ENCODE data around the gene CPB1.

Gene CPB1

DNA sequence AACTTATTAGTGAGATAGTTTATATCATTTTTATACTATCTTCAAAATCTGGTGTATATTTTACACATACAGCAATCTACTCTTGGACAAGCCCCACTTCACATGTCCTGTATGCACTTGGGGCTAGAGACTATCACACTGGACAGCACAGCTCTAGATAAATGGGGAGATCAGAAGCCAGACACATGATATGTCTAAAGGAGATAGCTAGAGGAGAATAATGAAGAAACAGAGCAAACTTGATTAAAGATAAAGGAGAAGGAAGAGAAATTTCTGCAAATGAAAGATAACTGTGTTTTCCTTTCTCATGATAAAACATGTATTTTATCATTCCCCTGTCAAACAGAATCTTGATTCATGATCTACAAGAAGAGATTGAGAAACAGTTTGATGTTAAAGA lies 50.5 kb downstream of the CPB1 start:
- no peaks in the 10 kb centered on the region for H3K4me1 ChIP-seq (ENCODE audit: insufficient read depth, low read length, severe bottlenecking)
- no peaks in the 10 kb centered on the region for H3F3A ChIP-seq (ENCODE audit: insufficient read depth, low read length)
- H3K36me3 ChIP-seq (ENCODE audit: insufficient read depth, low read length) = no peaks in the 10 kb centered on the region
- H4K20me1 ChIP-seq (ENCODE audit: insufficient read depth, low read length) = no peaks in the 10 kb centered on the region; the same call in 1 of the 2 replicates
- H3K9me2 ChIP-seq (ENCODE audit: low read depth, low read length) = no peaks in the 10 kb centered on the region
- H3K79me2 ChIP-seq (ENCODE audit: insufficient read depth, low read length) = no peaks in the 10 kb centered on the region
- no peaks in the 10 kb centered on the region; the same call in 1 of the 2 replicates for H3K27me3 ChIP-seq (ENCODE audit: insufficient read depth, low read length)
- no peaks in the 10 kb centered on the region for H3K9me3 ChIP-seq (ENCODE audit: low read length)
- H3K4me3 ChIP-seq (ENCODE audit: low read depth, low read length, poor library complexity, severe bottlenecking) = no peak overlapping the region
- H2AFZ ChIP-seq (ENCODE audit: low read length) = no peak overlapping the region
- H3K4me2 ChIP-seq (ENCODE audit: low read length) = no peak overlapping the region
- H3K27ac ChIP-seq (ENCODE audit: low read depth, low read length, poor library complexity, severe bottlenecking) = no peak overlapping the region
- no peak overlapping the region for H3K9ac ChIP-seq (ENCODE audit: low read length)
- TF ChIP-seq EZH2 (IDR thresholded peaks at IDR 0.05; ENCODE audit: borderline replicate concordance, low read length) = no peak

DNA sequence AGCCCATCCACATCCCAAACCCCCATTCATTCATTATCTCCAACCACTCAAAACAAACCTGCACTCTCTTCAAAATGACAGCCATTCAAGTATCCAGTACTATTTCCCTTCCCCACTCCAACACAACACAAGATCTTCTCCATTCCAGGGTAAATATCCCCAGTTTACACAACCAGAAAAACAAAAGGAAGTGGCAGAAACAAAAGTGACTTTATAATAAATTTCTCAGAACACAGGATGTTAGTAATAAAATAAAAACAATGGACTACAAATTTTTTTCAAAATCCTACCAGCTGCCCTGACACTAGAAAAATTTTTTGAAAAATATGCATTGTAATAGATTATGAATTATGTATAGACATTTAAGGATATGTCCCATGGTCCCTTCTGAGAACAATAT lies 51.6 kb downstream of the CPB1 start:
- H3K9ac ChIP-seq (ENCODE audit: low read length) = no peak overlapping the region
- H3K4me1 ChIP-seq (ENCODE audit: insufficient read depth, low read length, severe bottlenecking) = no peaks in the 10 kb centered on the region
- no peaks in the 10 kb centered on the region; the same call in 1 of the 2 replicates for H3K27me3 ChIP-seq (ENCODE audit: insufficient read depth, low read length)
- H4K20me1 ChIP-seq (ENCODE audit: insufficient read depth, low read length) = no peaks in the 10 kb centered on the region; the same call in 1 of the 2 replicates
- no peak overlapping the region for H3K27ac ChIP-seq (ENCODE audit: low read depth, low read length, poor library complexity, severe bottlenecking)
- no peak overlapping the region for H2AFZ ChIP-seq (ENCODE audit: low read length)
- H3K4me2 ChIP-seq (ENCODE audit: low read length) = no peak overlapping the region
- H3K9me2 ChIP-seq (ENCODE audit: low read depth, low read length) = no peaks in the 10 kb centered on the region
- H3F3A ChIP-seq (ENCODE audit: insufficient read depth, low read length) = no peaks in the 10 kb centered on the region
- H3K79me2 ChIP-seq (ENCODE audit: insufficient read depth, low read length) = no peaks in the 10 kb centered on the region
- no peak overlapping the region for H3K4me3 ChIP-seq (ENCODE audit: low read depth, low read length, poor library complexity, severe bottlenecking)
- TF ChIP-seq EZH2 (IDR thresholded peaks at IDR 0.05; ENCODE audit: borderline replicate concordance, low read length) = no peak
- TF ChIP-seq, protein P1, sequence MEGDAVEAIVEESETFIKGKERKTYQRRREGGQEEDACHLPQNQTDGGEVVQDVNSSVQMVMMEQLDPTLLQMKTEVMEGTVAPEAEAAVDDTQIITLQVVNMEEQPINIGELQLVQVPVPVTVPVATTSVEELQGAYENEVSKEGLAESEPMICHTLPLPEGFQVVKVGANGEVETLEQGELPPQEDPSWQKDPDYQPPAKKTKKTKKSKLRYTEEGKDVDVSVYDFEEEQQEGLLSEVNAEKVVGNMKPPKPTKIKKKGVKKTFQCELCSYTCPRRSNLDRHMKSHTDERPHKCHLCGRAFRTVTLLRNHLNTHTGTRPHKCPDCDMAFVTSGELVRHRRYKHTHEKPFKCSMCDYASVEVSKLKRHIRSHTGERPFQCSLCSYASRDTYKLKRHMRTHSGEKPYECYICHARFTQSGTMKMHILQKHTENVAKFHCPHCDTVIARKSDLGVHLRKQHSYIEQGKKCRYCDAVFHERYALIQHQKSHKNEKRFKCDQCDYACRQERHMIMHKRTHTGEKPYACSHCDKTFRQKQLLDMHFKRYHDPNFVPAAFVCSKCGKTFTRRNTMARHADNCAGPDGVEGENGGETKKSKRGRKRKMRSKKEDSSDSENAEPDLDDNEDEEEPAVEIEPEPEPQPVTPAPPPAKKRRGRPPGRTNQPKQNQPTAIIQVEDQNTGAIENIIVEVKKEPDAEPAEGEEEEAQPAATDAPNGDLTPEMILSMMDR (IDR thresholded peaks at IDR 0.05; ENCODE audit: low read length) = no peak
- H3K36me3 ChIP-seq (ENCODE audit: insufficient read depth, low read length) = no peaks in the 10 kb centered on the region
- H3K9me3 ChIP-seq (ENCODE audit: low read length) = no peaks in the 10 kb centered on the region

DNA sequence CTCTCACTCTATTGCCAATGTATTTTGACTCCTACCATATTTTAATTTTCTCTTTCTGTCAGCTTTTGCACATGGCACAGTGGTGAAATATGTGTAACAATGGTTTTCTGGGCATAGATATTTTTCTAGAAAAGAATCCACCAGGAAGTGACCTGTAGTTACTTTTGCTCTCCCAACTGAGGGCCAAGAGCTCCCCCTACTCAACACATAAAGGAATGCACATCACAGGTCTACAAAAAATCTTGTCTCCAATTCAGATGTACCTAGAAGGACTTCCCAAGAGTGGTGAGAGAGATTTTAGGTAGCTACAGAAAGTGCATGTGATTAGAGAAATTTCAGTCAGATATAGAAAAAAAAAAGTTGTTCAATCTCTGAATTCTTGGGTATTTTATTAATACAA lies 53.1 kb downstream of the CPB1 start:
- TF ChIP-seq EZH2 (IDR thresholded peaks at IDR 0.05; ENCODE audit: borderline replicate concordance, low read length) = no peak
- TF ChIP-seq, protein P1 (IDR thresholded peaks at IDR 0.05; ENCODE audit: low read length) = peak; percentile 58
- H3K79me2 ChIP-seq (ENCODE audit: insufficient read depth, low read length) = no peaks in the 10 kb centered on the region

DNA sequence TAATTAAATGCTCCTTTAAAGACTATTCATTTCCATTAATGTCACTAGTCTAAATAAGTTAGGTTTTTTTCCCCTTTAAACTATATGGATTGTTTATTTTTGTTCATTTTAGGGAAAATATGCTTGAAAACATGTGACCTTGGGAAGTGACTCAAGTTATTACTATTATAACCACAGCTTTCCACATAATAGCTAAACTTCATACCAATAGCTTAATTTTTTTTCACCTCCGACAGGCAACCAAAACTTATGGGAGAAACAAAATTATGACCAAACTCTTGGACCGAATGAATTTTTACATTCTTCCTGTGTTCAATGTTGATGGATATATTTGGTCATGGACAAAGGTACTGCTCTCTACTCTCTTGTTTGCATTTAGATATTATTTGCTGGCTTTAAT lies 53.7 kb downstream of the CPB1 start:
- Histone ChIP-seq H3F3A (ENCODE audit: insufficient read depth, low read length) (no peaks in the 10 kb centered on the region), H3K9me2 (ENCODE audit: low read depth, low read length) (no peaks in the 10 kb centered on the region), H3K79me2 (ENCODE audit: insufficient read depth, low read length) (no peaks in the 10 kb centered on the region), H4K20me1 (ENCODE audit: insufficient read depth, low read length) (no peaks in the 10 kb centered on the region; the same call in 1 of the 2 replicates), H3K36me3 (ENCODE audit: insufficient read depth, low read length) (no peaks in the 10 kb centered on the region), H3K9ac (ENCODE audit: low read length) (no peak overlapping the region), H3K4me2 (ENCODE audit: low read length) (no peak overlapping the region), H3K27ac (ENCODE audit: low read depth, low read length, poor library complexity, severe bottlenecking) (no peak overlapping the region), H3K4me3 (ENCODE audit: low read depth, low read length, poor library complexity, severe bottlenecking) (no peak overlapping the region), H3K9me3 (ENCODE audit: low read length) (no peaks in the 10 kb centered on the region), H3K27me3 (ENCODE audit: insufficient read depth, low read length) (no peaks in the 10 kb centered on the region; the same call in 1 of the 2 replicates), H3K4me1 (ENCODE audit: insufficient read depth, low read length, severe bottlenecking) (no peaks in the 10 kb centered on the region), H2AFZ (ENCODE audit: low read length) (no peak overlapping the region)
- TF ChIP-seq, protein P1 (IDR thresholded peaks at IDR 0.05; ENCODE audit: low read length) = no peak
- no peak for TF ChIP-seq EZH2 (IDR thresholded peaks at IDR 0.05; ENCODE audit: borderline replicate concordance, low read length)

More for the DNA sequence above, 53.1 kb downstream of the CPB1 start:
- no peak overlapping the region for H2AFZ ChIP-seq (ENCODE audit: low read length)
- H3K36me3 ChIP-seq (ENCODE audit: insufficient read depth, low read length) = no peaks in the 10 kb centered on the region
- H3K9me3 ChIP-seq (ENCODE audit: low read length) = no peaks in the 10 kb centered on the region
- H3K27ac ChIP-seq (ENCODE audit: low read depth, low read length, poor library complexity, severe bottlenecking) = no peak overlapping the region
- no peaks in the 10 kb centered on the region for H3F3A ChIP-seq (ENCODE audit: insufficient read depth, low read length)
- H3K4me2 ChIP-seq (ENCODE audit: low read length) = no peak overlapping the region
- H3K9ac ChIP-seq (ENCODE audit: low read length) = no peak overlapping the region
- no peaks in the 10 kb centered on the region for H3K9me2 ChIP-seq (ENCODE audit: low read depth, low read length)
- no peaks in the 10 kb centered on the region for H3K4me1 ChIP-seq (ENCODE audit: insufficient read depth, low read length, severe bottlenecking)
- no peak overlapping the region for H3K4me3 ChIP-seq (ENCODE audit: low read depth, low read length, poor library complexity, severe bottlenecking)
- no peaks in the 10 kb centered on the region; the same call in 1 of the 2 replicates for H4K20me1 ChIP-seq (ENCODE audit: insufficient read depth, low read length)
- no peaks in the 10 kb centered on the region; the same call in 1 of the 2 replicates for H3K27me3 ChIP-seq (ENCODE audit: insufficient read depth, low read length)
